Upper lobe of left lung (tissue), 6 donors: Measurements from ENCODE around the gene OTUD4. TPM values are rescaled to one million over a fixed set of nuclear protein-coding genes. Genes with fewer than 3 reads are reported as not detected.

Experiments
- ATAC-seq, 2 donors: fragments of 200-7000 bp; cut with Tn5 transposase; one replicate each; pipeline ENCODE4 v1.9.1; 2022; ENCODE audit warnings: mild to moderate bottlenecking in 2 of 2, moderate library complexity in 2 of 2; ENCODE audit not compliant: low FRiP score in 2 of 2
- DNase-seq, 2 donors: peaks; one replicate each; pipeline ENCODE4 v3.0.0-alpha.2; 2019 to 2020
- H3K27ac ChIP-seq, 4 donors: fragments of 200-600 bp; sonication (generic); one replicate each; pipeline ENCODE4 v1.5.1; 2016 to 2019
- H3K27me3 ChIP-seq, 4 donors: fragments of 200-600 bp; sonication (generic); one replicate each; pipeline ENCODE4 v1.5.1; 2017 to 2019
- H3K36me3 ChIP-seq, 4 donors: fragments of 200-600 bp; sonication (generic); one replicate each; pipeline ENCODE4 v1.5.1; 2016 to 2019
- H3K4me1 ChIP-seq, 4 donors: fragments of 200-600 bp; sonication (generic); one replicate each; pipeline ENCODE4 v1.5.1; 2018 to 2019
- H3K4me3 ChIP-seq, 4 donors: fragments of 200-600 bp; sonication (generic); one replicate each; pipeline ENCODE4 v1.5.1; 2017 to 2019; ENCODE audit warnings: mild to moderate bottlenecking in 2 of 4, moderate library complexity in 1 of 4
- H3K9me3 ChIP-seq, 4 donors: fragments of 200-600 bp; sonication (generic); one replicate each; pipeline ENCODE4 v1.5.1; 2018 to 2019
- CTCF ChIP-seq, 6 experiments: fragments of 450-650 bp in 4 of 6; fragments of 200-600 bp in 2 of 6; sonication (generic) in 2 of 6; IDR thresholded peaks; one replicate each; pipeline ENCODE4 v1.5.1; 2016 to 2019; ENCODE audit warnings: antibody characterized with exemption in 6 of 6
- EP300 ChIP-seq, 4 donors: sonication (generic); formaldehyde crosslinking; IDR thresholded peaks; one replicate each; pipeline ENCODE4 v1.5.1; 2017; ENCODE audit warnings: antibody characterized with exemption in 4 of 4, control low read depth in 2 of 4
- POLR2A ChIP-seq, 4 donors: fragments of 450-650 bp; IDR thresholded peaks; one replicate each; pipeline ENCODE4 v1.5.1; 2016 to 2017; ENCODE audit warnings: antibody characterized with exemption in 4 of 4, mild to moderate bottlenecking in 2 of 4
- POLR2AphosphoS5 ChIP-seq, 2 donors: sonication (generic); formaldehyde crosslinking; IDR thresholded peaks; one replicate each; pipeline ENCODE4 v1.5.1; 2017; ENCODE audit warnings: antibody characterized with exemption in 2 of 2
- WGBS, 2 donors: methylation state at CpG; one replicate each; pipeline ENCODE4 v1.1.5; 2017 to 2018; 5-methylcytosine and 5-hydroxymethylcytosine counted together
- total RNA-seq, 6 donors: library from RNA; depleted of rRNA in 4 of 6; stranded (reverse); fragments of >200 nt in 4 of 6; gene quantifications; one replicate each; pipeline versions ENCODE4 v1.1.0 to v1.2.1, GENCODE V29; 2016 to 2021
- donor health status: DM: no; HTN: no; CAD: no; lungs with moderate emphysema.
- donor health status: DM: no; HTN: yes; CAD: no; lungs with severe emphysema.

OTUD4 gene
- total RNA-seq, 6 donors from 2014 or later = 36.9 to 76.5 (median 40.3) TPM

- Histone ChIP-seq H3K36me3 (peaks cover 8 to 52% (median 16%) of the 10 kb centered on the region in 4 donors), H3K27ac (no peak overlapping the region), H3K27me3 (no peaks in the 10 kb centered on the region), H3K4me1 (peaks cover 0 to 9% (median 5%) of the 10 kb centered on the region in 4 donors), H3K9me3 (no peaks in the 10 kb centered on the region), H3K4me3 (no peak overlapping the region)
- DNase-seq (no peak), ATAC-seq (no peak)
- 94 to 98% methylated on average over 2 of the region's 2 CpGs for WGBS, 2 donors
- TF ChIP-seq CTCF (IDR thresholded peaks at IDR 0.05) = no peak
- no peak for TF ChIP-seq EP300 (IDR thresholded peaks at IDR 0.05)
- no peak for TF ChIP-seq POLR2AphosphoS5 (IDR thresholded peaks at IDR 0.05)
- no peak for TF ChIP-seq POLR2A (IDR thresholded peaks at IDR 0.05)
Measured at GRCh38 chr4:145167887-145168286, 12.5 kb downstream of the OTUD4 start.

GRCh38 chr4:145161549-145161948 is 18.8 kb downstream of the OTUD4 start:
- WGBS, 2 donors = 47 to 50% methylated on average over 2 of the region's 2 CpGs
- DNase-seq (no peak), ATAC-seq (no peak)
- Histone ChIP-seq H3K4me1 (no peaks in the 10 kb centered on the region), H3K36me3 (peaks cover 3 to 68% (median 33%) of the 10 kb centered on the region in 4 donors), H3K27ac (no peak overlapping the region), H3K4me3 (no peak overlapping the region), H3K9me3 (no peaks in the 10 kb centered on the region), H3K27me3 (no peaks in the 10 kb centered on the region)
- TF ChIP-seq POLR2A (IDR thresholded peaks at IDR 0.05) = no peak
- no peak for TF ChIP-seq POLR2AphosphoS5 (IDR thresholded peaks at IDR 0.05)
- no peak for TF ChIP-seq CTCF (IDR thresholded peaks at IDR 0.05)
- no peak for TF ChIP-seq EP300 (IDR thresholded peaks at IDR 0.05)

- no peaks in the 10 kb centered on the region for H3K9me3 ChIP-seq
- TF ChIP-seq EP300 (IDR thresholded peaks at IDR 0.05) = no peak
- TF ChIP-seq POLR2A (IDR thresholded peaks at IDR 0.05) = no peak
- TF ChIP-seq CTCF (IDR thresholded peaks at IDR 0.05) = no peak
- no peak for TF ChIP-seq POLR2AphosphoS5 (IDR thresholded peaks at IDR 0.05)
- 93 to 98% methylated on average over 2 of the region's 2 CpGs for WGBS, 2 donors
- H3K27me3 ChIP-seq = no peaks in the 10 kb centered on the region
- no peak for ATAC-seq
- H3K36me3 ChIP-seq = peaks cover 3 to 86% (median 32%) of the 10 kb centered on the region in 4 donors
- DNase-seq = no peak
- H3K4me1 ChIP-seq = peaks cover 0 to 4% (median 0%) of the 10 kb centered on the region in 4 donors
- no peak overlapping the region for H3K4me3 ChIP-seq
- H3K27ac ChIP-seq = no peak overlapping the region
Measured at GRCh38 chr4:145156986-145157385, 23.4 kb downstream of the OTUD4 start.

- H3K36me3 ChIP-seq = peaks cover 5 to 86% (median 27%) of the 10 kb centered on the region in 4 donors
- no peak overlapping the region for H3K4me3 ChIP-seq
- DNase-seq = no peak
- ATAC-seq = no peak
- no peak overlapping the region for H3K27ac ChIP-seq
- peaks cover 0 to 4% (median 0%) of the 10 kb centered on the region in 4 donors for H3K4me1 ChIP-seq
- WGBS, 2 donors = 66 to 70% methylated on average over 2 of the region's 2 CpGs
- H3K27me3 ChIP-seq = no peaks in the 10 kb centered on the region
- H3K9me3 ChIP-seq = no peaks in the 10 kb centered on the region
- TF ChIP-seq POLR2A (IDR thresholded peaks at IDR 0.05) (no peak), POLR2AphosphoS5 (IDR thresholded peaks at IDR 0.05) (no peak), EP300 (IDR thresholded peaks at IDR 0.05) (no peak), CTCF (IDR thresholded peaks at IDR 0.05) (no peak)
Measured at GRCh38 chr4:145155268-145155870, 25.0 kb downstream of the OTUD4 start.

GRCh38 chr4:145154573-145154972 is 25.8 kb downstream of the OTUD4 start:
- ATAC-seq = peak in 1 of 2 donors; percentile 43
- H3K9me3 ChIP-seq = no peaks in the 10 kb centered on the region
- 75 to 77% methylated on average over 1 of the region's 1 CpG for WGBS, 2 donors
- DNase-seq = no peak
- H3K36me3 ChIP-seq = peaks cover 3 to 88% (median 33%) of the 10 kb centered on the region in 4 donors
- peaks cover 0 to 4% (median 0%) of the 10 kb centered on the region in 4 donors for H3K4me1 ChIP-seq
- no peak overlapping the region for H3K27ac ChIP-seq
- no peak for TF ChIP-seq POLR2AphosphoS5 (IDR thresholded peaks at IDR 0.05)
- TF ChIP-seq POLR2A (IDR thresholded peaks at IDR 0.05) = no peak
- peak in 2 of 6 experiments; percentile 14 to 36 for TF ChIP-seq CTCF (IDR thresholded peaks at IDR 0.05)
- TF ChIP-seq EP300 (IDR thresholded peaks at IDR 0.05) = no peak
- H3K4me3 ChIP-seq = no peak overlapping the region
- H3K27me3 ChIP-seq = no peaks in the 10 kb centered on the region
